GM19099 (cell line): ENCODE measurements around the gene XYLT1.

Experiments
- POLR2A ChIP-seq: IDR thresholded peaks from 3 replicates; pipeline ENCODE4 v1.6.1; 2011; ENCODE audit warnings: low read depth; ENCODE audit not compliant: insufficient read length; ENCODE audit errors: extremely low read depth

Gene XYLT1

DNA sequence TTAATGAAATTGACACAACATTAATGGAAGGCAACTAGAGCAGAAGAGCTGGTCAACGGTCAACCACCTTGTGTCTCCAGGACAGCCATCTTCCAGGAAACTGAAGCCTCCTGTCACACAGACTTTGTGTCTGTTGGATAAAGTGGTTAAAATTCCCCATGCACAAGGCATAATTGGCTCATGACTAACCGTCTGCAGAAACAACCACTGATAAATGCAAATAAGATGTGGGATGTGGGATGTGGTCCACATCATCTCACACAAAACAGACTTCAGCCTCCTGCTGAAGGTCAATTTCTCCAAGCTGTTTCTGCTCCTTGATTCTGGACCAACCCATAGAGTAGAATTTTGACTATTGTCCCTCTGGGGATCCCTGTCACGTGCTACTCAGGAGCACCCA lies 26.9 kb upstream of the XYLT1 start:
- no peak for TF ChIP-seq POLR2A

DNA sequence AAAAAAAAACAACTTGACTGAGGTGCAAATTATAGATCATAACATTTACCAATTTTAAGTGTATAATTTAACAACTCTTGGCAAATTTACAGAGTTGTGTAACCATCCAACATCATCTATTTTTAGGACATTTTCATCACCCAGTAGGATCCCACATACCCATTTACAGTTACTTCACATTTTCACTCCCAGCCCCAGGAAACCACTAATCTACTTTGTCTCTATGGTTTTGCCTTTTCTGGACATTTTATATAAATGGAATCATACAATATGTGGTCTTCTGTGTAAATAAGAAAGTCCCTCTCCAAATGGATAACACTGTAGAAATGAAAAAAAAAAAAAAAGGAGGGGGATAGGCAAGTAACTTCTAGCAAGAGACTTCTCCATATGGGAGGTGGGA lies 26.1 kb upstream of the XYLT1 start:
- no peak for TF ChIP-seq POLR2A

DNA sequence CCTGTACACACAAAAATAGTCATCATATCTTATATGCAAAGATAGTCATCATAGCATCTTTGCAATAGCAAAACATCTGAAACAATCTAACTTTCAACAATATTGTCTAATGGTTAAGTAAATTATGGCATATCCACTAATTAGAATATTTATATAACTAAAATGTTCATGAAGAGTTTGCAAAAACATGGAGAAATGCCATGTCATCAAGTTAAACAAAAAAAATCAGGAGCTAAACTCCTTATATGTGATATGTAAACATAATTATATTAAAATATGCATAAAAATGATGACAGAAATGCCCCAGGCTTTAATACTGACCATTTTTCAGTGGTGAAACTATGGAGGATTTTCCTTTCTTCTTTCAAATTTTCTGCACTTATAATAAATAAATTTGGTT lies 22.3 kb upstream of the XYLT1 start:
- TF ChIP-seq POLR2A = no peak

DNA sequence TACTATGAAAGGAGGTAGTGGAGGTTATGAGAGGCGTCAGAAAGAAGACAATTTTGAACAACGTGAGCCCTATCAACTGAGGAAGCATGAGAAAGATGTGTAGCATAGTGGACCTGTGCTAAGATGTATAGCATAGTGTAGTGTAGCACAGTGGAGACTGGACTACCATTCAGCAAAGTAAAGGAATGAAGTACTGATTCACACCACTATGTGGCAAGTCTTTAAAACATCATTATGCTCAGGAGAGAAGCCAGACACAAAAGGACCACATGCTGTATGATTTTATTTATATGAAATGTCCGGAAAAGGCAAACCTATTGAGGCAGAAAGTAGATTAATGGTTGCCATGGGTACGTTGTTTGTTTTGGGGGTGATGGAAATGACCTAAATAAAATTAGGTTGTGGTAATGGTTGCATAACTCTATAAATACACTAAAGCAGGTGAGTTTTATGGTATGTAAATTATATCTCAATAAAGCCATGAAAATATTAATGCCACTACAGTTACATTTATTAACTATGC lies 20.4 kb upstream of the XYLT1 start:
- no peak for TF ChIP-seq POLR2A

DNA sequence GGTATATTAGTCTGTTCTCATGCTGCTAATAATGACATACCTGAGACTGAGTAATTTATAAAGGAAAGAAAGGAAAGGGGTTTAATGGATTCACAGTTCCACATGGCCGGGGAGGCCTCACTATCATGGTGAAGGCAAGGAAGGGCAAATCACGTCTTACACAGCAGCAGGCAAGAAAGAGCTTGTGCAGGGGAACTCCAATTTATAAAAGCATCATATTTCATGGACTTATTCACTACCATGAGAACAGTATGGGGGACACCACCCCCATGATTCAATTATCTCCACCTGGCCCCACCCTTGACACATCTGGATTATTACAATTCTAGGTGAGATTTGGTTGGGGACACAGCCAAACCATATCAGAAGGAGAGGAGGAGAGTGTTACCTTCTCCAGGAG lies 17.7 kb upstream of the XYLT1 start:
- TF ChIP-seq POLR2A = no peak

DNA sequence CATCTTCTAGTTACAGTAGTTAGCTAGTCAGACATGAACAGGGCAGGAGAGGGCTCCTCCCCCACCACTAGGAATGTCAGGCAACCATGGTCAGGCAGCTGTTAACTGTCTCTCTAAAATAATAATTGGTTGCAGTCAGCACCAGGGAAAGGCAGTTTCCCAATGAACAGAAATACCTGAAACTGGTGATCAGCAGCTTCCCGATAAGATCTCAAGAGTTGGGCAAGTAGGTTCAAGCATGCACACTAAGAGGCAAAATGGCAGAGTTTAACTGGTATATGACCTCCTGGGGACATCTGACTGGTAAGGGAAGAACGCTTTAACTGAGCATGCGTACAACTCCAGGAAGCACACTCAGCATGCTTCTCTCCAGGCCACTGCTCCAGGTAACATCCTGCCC lies 12.6 kb upstream of the XYLT1 start:
- no peak for TF ChIP-seq POLR2A

DNA sequence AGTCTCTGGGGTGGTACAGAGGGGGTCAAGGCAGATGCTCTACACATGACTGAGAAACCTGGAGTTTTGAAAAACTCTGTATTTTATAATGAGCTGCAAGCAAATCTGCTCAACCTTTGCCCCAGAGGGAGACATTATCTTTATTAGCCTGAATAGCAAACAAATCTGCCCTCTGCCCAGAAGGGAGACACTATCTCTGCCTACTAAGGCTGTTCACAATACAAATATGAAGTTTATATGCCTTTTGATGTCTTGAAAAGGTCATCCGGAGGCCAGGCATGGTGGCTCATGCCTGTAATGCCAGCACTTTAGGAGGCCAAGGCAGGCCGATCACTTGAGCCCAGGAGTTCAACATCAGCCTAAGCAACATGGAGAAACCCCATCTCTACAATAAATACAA lies 11.0 kb upstream of the XYLT1 start:
- TF ChIP-seq POLR2A = no peak

DNA sequence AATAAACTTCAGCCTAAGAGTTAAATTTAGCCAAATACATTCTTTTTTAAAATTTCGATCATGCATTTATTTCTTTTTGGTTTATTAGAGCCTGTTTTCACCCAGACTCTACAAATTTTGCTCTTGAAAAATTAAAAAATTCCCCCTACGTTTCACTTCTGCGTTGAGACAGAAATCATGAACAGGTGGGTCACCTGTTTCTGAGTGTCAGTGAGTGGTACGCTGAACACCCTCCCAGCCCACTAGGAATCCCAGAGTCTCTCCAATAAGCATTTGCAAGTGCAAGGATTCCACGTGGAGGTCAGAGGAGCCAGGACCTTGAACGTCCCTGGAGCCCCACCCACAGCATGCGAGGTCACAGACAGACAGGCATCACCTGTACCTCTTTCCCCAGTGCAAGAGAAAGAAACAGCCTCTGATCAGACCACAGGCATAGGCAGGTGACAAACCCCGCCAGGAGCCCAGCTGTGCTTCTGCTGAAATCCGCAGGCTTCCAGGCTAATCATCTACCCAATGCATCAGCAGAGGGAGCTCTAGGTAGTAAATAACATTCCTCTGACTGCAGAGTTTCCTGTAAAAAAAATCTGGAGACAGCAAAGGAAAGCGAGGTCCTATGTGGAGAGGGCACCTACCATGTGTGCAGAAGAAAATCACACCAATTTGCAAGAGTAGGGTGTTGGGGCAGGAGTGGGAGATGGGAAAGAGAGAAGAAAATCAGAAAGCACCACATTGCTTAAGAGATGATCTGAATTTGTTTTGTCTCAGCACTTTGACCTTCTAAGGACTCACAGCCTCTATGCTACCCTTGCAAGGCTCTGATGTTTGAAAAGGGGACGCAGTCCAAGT lies 5.9 kb upstream of the XYLT1 start:
- no peak for TF ChIP-seq POLR2A

DNA sequence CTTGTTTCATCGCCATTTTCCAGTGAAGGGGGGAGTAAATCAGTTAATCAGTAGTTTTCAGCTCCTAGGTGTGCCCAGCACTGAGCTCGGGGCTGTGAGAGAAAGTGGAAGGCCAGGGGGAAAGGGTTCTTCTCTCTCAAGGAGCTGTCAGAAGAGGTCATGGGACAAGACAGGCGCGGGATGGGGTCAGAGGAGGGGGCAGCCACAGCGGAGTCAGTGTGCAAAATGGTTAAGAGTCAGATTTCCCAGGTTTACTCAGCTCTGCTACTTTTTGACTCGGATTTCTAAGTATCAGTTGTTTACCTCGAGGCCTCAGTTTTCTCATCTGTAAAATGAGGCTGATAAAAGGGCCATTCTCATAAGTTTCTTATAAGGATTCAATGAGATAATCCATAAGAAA lies 4.3 kb upstream of the XYLT1 start:
- TF ChIP-seq POLR2A = no peak

DNA sequence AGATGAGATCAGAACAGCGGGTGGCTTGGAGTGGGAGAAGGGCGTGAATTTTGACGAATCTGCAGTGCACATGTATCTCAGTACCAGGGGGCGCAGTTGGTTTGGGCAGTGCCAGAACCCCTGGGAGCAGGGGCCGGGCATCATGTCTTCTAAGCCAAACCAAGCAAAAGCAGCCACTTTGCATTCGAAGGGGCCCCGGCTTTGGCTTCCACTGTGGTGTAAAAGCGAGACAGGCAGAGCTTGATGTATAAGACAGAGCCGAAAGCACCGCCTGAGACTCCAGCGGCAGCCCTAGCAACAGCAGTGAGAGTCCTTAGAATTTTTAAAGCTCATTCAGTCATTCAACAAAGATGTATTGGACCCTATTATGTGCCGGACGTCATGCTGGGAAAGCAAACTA lies 3.8 kb upstream of the XYLT1 start:
- no peak for TF ChIP-seq POLR2A

DNA sequence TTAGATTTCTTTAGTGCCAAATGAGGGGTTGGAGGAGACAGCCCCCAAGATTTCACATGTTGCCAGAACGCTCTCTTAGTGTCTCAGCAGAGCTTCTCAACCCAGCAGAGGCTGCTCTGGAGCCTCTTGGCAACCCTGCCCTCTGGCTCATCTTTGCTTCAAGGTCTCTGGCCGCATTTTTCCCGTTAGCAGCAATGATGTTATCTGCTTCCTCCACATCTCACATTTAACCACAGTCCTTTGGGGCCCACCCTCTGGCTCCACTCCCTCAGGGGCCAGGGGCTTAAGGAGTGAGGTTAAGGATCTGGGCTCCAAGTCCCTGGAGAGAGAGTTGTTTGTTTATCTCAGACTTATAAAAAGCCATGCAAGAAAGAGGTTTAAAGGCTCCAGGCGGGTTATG lies 3.3 kb upstream of the XYLT1 start:
- no peak for TF ChIP-seq POLR2A

DNA sequence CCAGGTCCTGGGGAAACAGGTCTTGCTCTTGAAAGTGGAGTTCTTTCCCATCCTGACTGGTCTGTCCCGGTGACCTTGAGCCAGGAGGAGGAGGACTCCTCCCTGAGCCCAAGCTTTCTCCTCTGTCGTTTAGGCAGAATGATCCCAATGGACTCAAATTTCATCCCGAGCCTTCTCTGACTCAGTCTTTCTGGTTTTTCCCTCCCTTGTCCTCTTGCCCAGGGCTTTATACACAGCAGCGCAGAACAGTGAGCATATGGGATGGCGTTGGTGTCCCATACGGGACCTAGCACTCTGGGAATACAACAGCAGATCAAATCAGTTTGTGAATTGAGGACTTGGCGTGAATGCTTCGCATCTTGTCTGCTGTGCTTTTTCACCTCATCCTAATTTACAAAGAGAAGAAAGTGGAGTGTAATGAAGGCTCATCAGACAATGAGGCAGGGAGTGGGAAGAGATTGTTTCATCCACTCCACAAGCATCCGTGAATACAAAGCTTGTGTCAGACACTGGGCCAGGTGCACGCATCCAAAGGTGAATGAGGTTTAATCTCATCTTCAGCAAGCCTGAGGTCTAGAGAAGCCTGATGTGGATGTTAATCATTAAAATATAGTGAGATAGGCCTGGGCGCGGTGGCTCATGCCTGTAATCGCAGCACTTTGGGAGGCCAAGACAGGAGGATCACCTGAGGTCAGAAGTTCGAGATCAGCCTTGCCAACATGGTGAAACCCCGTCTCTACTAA lies 1.1 kb upstream of the XYLT1 start:
- no peak for TF ChIP-seq POLR2A

DNA sequence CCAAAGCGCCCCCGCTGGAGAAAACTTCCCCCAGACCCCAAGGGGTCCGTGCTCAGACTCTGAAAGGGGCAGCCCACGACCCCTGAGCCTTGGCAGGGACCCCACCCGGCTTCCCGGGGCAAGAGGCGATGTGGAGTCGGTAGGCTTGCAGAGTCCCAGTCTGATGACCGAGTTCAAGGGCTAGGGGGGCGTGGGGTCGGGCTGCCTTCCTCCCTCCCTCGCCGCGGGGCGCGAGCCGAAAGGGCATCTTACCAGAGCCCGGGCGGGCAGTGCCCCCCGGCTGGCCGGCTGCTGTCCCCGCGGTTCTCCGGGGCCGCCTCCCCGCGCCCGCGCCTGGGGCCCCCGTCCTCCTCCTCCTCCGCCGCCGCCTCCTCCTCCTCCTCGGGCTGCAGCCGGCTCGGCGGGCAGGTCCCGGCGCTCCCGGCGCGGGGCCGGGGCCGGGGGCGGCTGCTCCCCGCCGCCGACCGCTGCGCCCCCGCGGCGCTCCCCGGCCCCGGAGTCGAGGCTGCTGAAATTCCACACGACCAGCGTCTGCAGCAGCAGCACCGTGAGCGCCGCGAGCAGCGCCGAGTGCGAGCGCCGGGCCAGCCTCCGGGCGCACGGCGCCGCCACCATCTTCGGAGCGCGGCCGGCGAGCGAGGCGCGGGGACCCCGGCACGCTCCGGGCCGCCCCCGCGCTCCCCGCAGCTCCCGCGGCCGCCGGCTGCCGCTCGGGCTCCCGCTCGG lies 415 bp downstream of the XYLT1 start:
- TF ChIP-seq POLR2A = no peak

DNA sequence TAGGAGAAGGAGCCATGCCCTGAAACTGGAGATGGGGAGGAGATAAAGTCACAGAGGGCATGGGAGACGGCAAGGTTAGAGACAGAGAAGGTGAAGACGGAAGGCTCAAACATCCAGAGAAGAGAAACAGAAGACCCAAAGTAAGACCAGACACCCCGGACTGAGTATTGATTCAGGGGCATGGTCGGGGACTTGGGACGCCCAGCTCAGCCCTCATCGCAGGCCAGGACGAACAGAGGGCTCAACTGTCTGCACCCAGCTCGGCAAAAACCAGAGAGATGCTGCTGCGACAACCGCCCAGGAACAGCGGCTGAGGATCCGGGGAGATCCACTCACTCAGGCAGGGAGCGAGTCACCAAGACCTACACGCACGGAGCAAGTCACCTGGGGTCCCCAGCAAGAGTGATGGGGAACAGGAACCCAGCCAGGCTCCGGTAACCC lies 999 bp downstream of the XYLT1 start:
- no peak for TF ChIP-seq POLR2A

DNA sequence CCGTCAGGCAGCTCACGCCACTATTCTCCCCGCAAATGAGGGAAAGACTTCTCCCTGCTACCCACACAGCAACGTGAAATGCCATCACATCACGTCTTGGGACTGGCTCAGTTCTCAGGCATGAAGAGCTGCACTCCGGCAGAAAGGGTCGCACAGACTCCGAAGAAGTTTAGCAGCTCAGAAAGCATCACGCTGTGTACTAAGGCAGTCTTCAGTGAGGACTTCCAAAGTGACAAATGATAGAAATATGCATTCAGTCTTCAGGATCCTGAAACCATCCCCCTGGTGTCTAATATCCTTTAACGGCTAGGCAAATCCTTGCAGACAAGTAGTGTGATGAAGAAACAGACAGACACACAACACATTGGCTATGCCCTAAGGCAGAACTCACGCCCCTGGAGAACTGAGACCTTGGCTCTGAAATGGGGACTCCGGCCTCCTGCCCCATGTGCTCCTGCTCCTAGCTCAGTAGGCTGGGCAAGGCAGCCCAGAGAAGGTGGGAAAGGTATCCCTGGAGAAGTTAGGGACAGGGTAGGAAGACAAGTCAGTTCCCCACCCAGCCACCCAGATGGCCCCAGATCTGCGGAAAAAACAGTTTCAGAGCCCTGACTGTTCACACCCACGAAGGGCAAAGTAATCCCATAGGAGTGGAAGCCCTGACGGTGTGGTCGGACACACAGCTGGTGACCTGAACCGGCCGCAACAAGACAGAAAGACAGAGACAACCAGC lies 1.6 kb downstream of the XYLT1 start:
- no peak for TF ChIP-seq POLR2A
